HG03439 (cell line): ENCODE data around the gene AGBL2.
A peak's percentile ranks its signal among the peaks of the same experiment; 100 is the strongest.
"Not testable (repeated sequence)": the region's sequence is repeated elsewhere in the genome, so short reads cannot be mapped to it uniquely, and the experiment has no call there.

Experiments
- ATAC-seq: cut with Tn5 transposase; IDR thresholded peaks from one replicate; pipeline ENCODE4 v1.9.1; 2021; ENCODE audit warnings: mild to moderate bottlenecking, moderate library complexity; ENCODE audit not compliant: unreplicated experiment

AGBL2 gene, protein sequence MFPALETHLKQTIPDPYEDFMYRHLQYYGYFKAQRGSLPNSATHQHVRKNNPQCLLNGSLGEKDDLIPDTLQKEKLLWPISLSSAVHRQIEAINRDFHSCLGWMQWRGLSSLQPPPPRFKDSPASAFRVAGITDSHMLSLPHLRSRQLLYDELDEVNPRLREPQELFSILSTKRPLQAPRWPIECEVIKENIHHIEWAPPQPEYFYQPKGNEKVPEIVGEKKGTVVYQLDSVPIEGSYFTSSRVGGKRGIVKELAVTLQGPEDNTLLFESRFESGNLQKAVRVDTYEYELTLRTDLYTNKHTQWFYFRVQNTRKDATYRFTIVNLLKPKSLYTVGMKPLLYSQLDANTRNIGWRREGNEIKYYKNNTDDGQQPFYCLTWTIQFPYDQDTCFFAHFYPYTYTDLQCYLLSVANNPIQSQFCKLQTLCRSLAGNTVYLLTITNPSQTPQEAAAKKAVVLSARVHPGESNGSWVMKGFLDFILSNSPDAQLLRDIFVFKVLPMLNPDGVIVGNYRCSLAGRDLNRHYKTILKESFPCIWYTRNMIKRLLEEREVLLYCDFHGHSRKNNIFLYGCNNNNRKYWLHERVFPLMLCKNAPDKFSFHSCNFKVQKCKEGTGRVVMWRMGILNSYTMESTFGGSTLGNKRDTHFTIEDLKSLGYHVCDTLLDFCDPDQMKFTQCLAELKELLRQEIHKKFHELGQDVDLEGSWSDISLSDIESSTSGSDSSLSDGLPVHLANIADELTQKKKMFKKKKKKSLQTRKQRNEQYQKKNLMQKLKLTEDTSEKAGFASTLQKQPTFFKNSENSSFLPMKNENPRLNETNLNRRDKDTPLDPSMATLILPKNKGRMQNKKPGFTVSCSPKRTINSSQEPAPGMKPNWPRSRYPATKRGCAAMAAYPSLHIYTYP

DNA sequence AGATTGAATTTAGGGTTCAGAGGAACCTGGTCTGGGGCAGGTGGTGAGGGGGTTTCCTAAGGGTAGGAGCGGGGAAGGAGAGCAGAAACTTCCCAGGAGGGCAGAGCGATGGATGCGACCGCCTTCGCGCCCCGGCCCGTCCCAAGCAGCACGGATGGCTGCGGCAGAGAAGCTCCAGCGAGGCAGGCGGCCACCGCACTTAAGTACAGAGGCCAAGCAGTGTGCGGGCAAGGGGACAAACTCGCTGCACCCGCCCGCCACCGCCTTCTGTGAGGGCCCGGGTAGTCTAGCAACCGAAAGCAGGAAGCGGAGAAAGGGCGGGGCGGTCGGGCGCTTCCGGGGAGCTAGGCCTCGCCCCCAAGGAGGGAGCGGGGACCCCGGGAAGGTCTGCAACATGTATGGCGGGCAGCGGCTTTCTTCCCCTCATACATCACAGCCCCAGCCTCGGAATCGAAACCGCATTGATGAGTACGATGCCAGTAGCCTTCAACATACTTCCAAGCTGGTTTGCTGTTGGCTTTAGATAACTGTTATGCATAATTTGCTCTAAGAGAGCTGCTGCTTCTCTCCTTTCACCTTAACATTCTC is at the start of gene AGBL2:
Gene AGBL2 (minus strand): TSS at position 288 of the 588 bp plus-strand sequence. CDS start 719 bp downstream, outside the sequence.
- peak; percentile 95 for ATAC-seq

DNA sequence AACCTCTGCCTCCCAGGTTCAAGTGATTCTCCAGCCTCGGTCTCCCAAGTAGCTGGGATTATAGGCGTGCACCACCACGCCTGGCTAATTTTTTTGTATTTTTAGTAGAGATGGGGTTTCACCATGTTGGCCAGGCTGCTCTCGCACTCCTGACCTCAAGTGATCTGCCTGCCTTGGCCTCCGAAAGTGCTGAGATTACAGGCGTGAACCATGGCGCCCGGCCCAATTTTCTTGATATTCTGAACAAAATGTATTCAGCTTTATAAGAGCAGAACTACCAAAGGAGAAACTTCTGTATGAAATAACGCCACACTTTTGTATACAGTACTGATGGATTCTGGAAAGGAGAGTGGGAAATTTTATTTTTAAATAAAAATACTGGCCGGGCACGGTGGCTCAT is 44.1 kb upstream of the AGBL2 start:
- not testable (repeated sequence) for ATAC-seq

DNA sequence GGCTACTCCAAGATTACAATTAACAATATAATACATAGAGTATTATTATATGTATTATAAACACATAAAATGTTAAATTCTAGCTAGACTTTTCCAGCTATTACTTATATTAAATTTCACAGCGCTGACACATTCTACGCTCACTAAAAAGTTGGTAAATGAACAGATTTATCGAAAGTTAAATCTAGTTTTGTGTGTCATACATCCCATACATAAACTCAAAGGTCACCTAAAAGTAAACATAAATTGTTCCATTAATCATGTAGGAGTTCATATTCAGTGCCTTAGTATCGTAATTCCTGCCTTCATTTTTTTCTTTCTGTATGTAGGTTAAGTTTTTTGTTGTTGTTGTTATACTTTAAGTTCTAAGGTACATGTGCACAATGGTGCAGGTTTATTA is 41.0 kb upstream of the AGBL2 start:
- no peak for ATAC-seq

DNA sequence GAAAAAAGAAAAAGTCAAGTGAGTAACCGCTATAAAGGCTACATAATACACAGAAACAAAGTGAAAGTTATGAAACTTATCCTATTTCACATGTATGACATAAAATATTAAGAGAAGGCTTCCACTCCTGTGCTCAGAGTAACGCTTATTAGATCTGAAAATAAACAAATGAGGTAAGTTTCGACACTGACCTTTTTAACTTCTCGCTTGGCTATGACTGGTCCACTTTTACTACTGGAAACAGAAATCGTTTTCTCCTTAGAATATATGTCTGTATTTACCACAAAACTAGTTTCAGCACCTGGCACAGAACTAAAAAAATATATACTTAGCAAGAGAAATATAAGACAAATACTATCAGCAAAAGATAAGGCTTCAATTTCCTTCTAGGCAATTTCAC is 35.6 kb upstream of the AGBL2 start:
- no peak for ATAC-seq

DNA sequence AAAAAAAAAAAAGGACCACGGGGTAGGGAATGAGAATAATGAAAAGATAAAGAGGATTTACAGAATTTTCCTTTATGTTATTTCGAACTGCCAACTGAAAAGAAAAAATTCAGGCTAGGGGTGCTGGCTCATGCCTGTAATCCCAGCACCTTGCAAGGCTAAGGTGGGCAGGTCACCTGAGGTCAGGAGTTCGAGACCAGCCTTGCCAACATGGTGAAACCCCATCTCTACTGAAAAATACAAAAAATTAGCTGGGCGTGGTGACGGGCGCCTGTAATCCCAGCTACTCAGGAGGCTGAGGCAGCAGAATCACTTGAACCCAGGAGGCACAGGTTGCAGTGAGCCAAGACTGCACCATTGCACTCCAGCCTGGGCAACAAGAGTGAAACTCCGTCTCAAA is 27.3 kb upstream of the AGBL2 start:
- not testable (repeated sequence) for ATAC-seq

DNA sequence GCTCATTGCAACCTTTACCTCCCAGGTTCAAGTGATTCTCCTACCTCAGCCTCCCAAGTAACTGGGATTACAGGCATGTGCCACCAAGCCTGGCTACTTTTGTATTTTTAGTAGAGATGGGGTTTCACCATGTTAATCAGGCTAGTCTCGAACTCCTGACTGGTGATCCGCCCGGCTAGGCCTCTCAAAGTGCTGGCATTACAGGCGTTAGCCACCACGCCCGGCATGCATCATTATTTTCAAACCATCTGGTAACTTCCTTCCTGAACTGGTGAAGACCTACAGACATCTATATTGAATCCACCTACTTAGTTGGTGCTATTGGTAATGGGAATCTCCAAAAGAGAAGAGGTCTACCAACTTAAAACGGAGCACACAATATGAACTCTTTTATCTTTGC is 22.6 kb upstream of the AGBL2 start:
- not testable (repeated sequence) for ATAC-seq

DNA sequence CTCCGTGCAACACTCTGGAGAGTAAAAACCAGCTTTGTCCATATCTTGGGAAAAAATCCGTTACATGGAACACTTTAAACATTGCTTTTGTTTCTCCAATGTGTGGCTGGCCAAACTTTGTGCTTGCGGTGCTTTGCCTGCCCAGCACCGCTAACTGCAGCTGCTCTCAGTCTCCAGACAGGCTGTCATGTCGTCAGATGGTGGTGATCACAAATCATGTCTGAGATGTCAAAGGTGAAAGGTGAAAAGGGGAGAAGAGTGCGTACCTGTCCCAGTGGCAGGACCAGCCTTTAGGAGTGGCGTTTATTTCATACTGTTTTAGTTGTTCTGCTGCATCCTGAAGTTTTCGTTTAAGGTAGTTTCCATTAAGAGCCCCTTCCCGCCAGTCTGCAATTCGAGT is 17.1 kb upstream of the AGBL2 start:
- ATAC-seq, result no peak

DNA sequence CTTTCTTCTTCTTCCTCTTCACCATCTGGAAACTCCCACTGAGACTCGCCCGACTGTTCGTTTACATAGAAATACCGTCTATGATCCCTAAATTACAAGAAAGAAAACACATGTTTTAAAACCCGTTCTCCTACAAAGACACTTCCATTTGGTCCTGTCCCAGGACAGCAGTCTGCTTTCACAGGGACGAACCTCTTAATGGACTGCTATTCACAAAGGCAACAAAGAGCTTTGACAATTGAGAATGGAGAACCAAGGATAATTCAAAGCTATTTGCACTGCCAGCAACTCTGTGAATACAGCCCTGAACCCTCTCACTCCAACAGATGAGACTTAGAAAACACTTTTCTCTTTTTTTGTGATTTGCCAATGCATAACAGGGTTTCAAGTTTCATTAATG is 16.3 kb upstream of the AGBL2 start:
- no peak for ATAC-seq

DNA sequence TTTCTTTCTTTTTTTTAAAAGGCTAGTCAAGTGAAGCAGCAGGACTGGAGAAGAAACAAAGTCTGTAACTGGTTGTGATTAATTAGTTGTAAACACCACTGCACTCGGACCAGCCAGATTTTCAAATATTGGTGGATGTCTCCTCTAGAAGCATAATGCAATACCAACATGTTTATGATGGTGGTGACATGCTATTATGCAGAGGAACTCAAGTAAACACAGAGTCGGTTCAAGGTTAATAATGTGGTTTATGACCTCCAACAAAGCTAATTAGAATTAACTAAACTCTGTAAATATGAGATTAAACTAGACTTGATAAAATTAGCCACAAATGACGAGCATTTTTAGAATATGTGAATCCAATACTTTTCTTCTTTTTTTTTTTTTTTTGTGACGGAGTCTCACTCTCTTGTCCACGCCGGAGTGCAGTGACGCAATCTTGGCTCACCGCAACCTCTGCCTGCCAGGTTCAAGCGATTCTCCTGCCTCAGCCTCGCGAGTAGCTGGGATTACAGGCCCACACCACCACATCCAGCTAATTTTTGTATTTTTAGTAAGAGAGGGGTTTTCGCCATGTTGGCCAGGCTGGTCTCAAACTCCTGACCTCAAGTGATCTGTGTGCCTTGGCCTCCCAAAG is 11.8 kb upstream of the AGBL2 start:
- no peak for ATAC-seq

DNA sequence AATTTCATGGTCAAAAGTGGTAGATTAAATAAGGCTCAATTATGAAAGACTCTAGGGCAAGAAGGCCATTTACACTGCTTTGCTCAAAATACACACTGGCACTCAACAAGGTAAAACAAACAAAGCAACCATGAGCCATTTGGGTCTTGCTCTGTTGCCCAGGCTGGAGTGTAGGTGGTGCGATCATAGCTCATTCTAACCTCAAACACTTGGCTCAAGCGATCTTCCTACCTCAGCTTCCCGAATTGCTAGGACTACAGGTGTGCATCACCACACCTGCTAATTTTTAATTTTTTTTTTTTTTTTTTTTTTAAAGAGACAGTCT is 10.9 kb upstream of the AGBL2 start:
- no peak for ATAC-seq

DNA sequence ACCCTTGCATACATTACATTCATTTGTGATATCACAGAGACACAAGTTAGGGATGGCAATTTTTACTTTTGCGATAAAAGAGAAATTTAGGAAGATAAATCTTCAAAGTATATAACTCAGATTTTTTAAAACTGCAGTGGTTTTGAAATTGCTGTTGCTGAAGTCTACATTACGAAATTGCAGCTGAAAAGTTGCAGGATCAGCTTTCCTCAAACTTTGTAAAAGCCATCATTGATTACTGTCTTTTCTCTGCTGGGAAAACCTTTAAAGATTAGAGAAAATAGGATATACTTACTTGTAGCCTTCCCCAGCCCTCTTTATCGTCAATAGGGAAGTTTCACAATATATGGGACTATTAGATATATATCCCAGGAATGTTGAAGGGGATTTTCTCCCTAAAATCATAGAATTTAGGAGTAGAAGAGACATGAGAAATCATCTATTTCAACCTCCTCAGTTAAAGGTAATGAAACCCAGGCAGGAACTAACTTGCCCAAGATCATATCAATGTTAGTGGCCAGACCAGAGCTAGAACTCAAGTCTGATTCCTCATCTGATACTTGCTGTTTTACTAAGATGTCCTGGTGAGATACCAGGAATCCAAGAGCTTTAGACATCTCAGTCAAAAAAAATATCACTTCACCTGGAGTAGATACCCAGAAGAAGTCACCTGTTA is 10.4 kb upstream of the AGBL2 start:
- ATAC-seq, result no peak

DNA sequence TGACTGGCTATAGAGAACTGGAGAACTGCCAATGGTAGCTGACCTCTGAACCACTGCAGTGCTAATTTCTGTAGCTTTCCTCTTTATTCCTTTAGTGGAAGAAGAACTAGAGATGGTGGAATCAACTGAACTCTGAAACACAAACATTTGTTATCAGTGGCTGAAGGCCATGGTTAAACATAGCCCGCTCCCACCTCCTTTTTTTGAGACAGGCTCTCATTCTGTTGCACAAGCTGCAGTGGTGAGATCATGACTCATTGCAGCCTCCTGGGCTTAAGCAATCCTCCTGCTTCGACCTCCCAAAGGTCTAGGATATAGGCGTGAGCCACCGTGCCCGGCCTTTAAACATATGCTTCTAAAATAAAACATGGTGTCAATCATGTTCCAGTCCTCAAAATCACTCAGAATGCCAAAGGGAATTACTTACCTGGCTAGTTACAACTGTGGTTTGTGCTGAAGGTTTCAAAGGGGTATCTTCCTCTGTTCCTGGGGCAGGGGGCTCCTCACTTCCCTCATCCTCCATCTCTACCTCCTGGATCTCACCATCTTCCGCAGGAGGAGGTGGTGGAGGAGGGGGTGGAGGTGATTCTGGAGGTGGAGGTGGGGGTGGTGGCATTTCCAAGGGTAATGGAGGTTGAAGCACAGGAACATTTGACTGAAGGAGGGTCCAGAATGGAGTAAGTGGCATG is 9.0 kb upstream of the AGBL2 start:
- ATAC-seq, result no peak

DNA sequence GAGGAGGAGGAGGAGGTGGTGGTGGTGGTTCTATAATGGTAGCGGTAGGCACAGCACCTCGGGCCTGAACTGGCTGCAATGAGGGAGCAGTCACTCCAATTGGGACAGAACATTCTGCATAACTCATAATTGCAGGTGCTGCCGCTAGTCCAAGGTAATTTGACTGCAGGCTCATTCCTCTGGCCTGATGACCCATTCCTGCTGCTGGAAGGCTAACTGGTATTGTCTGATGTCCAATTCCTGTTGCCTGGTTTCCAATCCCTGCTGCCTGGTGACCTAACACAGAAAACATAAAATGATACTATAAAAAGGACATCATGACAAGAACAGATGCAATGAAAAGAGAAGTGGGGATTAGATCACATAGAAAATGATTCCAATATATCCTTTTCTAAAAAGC is 7.9 kb upstream of the AGBL2 start:
- no peak for ATAC-seq

DNA sequence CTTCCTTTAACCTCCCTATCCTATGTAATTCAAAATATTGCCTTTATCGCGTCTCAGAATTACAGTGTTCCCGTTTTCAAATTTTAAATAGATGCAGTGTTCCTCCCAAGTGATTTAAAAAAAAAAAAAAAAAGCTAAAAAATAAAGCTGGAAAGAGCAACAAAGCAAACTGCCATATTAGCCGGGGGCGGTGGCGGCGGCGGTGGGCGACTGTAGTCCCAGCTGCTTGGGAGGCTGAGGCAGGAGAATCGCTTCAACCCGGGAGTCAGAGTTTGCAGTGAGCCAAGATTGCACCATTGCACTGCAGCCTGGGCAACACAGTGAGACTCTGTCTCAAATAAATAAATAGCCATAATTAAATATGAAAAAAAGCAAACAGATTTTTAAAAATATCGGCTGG is 5.5 kb upstream of the AGBL2 start:
- no peak for ATAC-seq

DNA sequence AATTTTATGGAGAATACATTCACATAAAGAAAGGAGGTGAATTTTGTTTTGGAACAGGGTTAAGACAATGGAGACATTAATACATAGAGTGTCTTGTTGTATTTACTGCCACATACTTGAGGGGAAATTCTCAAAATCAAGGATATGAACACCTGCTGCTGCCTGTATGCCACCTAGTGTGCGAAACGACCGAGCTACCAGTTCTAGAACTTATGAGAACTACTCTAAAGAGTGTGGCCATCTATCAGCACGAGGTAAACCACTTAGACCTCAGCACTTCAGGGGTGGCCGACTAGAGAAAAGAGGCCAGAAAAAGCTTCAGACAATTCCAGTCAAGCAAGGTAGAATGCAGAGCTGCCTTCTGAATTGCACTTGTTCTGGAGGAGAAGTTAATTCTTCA is 1.5 kb upstream of the AGBL2 start:
- ATAC-seq, result no peak

DNA sequence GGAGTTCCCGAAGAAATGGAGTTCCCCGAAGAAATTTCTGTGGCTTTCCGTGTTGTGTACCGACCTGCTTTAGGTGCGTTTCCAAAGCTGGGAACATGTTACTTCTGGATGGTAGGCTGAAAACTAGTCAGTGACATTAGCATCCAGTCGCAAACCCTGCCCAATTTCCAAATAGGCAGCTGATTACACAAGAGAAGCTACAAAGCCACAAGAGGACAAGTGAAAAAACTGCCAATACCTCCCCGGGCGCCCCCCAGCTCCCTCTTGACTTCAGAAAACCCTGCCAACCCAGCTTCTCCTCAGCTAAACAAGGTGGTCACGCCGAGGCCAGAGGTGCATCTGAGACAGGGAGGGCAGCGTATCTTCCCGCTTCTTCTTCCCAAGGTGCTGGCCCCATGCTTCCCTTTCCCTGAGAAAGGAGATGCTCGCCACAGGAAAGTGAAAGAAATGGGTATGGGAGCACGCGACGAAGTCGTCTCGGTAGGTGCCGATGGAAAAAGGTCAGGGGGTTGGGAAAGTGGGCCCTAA is 551 bp downstream of the AGBL2 start:
- ATAC-seq, result peak; percentile 20

DNA sequence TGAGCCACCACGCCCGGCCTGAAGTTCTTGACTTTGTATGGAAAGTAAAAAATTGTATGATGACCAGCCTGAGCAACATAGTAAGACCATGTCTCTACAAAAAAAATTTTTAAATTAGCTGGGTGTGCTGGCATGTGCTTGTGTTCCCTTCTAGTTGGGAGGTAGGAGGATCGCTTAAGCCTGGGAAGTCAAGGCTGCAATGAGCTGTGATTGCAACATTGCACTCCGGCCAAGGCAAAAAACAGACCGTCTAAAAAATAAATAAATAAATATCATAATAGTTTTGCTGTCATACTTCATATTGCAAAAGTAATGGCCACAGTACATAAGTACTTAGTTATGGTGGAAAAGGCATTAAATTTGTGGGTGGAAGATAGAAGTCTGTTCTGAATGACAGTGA is 3.4 kb downstream of the AGBL2 start:
- ATAC-seq, result no peak

DNA sequence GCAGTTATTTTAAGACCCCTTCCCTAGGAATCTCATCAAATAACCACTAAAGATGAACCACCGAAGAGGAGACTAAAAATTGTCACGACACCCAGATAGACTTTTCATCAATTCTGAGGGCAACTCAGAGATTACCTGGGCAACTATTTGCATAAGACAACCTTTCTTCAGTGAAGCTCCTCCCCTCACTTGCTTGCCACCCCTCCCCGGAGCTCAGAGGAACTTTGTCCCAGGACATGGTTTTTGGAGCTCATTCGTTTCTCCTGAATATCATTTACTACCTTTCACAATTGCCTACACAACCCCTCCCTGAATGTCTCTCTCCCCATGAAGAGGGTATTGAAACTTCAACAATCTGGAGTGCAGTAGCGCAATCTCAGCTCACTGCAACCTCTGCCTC is 3.9 kb downstream of the AGBL2 start:
- no peak for ATAC-seq

DNA sequence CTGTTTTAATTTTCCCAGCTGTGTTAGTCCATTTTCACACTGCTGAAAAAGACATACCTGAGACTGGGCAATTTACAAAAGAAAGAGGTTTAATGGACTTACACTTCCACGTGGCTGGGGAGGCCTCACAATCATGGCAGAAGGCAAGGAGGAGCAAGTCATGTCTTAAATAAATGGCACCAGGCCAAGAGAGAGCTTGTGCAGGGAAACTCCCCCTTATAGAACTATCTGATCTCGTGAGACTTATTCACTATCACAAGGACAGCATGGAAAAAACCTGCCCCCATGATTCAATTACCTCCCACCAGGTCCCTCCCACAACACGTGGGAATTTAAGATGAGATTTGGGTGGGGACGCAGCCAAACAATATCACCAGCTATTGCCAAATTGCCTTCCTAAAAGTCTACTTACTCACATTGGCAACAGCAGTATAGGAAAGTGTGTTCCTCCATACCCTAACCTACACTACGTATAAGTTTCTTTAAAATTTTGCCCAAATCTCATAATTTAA is 7.8 kb downstream of the AGBL2 start:
- ATAC-seq, result not testable (repeated sequence)

DNA sequence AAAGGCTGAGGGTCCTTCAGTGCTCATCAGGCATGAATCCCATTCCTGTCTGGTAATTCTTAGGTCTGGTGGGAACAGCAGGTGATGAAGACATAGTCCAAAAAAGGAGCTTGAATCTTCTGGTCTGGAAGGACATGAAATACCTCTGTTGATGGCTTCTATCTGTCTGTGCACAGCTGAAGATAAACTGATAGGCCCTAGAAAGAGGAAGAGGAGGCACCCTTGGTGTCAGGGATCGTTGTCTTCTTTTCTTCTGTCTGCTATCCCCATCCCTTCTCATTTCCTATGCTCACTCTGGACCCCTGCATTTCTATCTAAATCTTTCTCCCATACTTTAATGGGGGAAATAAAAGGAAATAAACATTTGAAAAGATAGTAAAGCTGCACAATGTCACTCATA is 9.4 kb downstream of the AGBL2 start:
- no peak for ATAC-seq
